NT2/D1 (cell line): Measurements from ENCODE around the gene SP140L.
"Not testable (repeated sequence)": the region's sequence is repeated elsewhere in the genome, so short reads cannot be mapped to it uniquely, and the experiment has no call there.

Experiments used
- DNase-seq: peaks from one replicate; pipeline ENCODE4 v3.0.0-alpha.2; 2011; ENCODE audit warnings: low read depth, low spot score
- H3K27me3 ChIP-seq: 2 replicates; pipeline ENCODE4 v1.6.0; 2011; ENCODE audit warnings: mild to moderate bottlenecking; ENCODE audit not compliant: insufficient read length, insufficient read depth
- H3K36me3 ChIP-seq: 2 replicates; pipeline ENCODE4 v1.6.1; 2011; ENCODE audit warnings: mild to moderate bottlenecking, low read length, mixed read lengths; ENCODE audit not compliant: insufficient read depth, insufficient read length
- H3K4me1 ChIP-seq: 2 replicates; pipeline ENCODE4 v1.5.1; 2011; ENCODE audit not compliant: insufficient read depth, insufficient read length
- H3K4me3 ChIP-seq: 2 replicates; pipeline ENCODE4 v1.5.1; 2011; ENCODE audit warnings: low read depth; ENCODE audit not compliant: insufficient read length
- H3K9ac ChIP-seq: 2 replicates; pipeline ENCODE4 v1.6.0; 2011; ENCODE audit warnings: low read depth; ENCODE audit not compliant: insufficient read length
- H3K9me3 ChIP-seq: 2 replicates; pipeline ENCODE4 v1.5.1; 2011; ENCODE audit warnings: mild to moderate bottlenecking, low read length; ENCODE audit not compliant: insufficient read depth
- SUZ12 ChIP-seq: IDR thresholded peaks from 2 replicates; pipeline ENCODE4 v1.6.1; 2011; ENCODE audit not compliant: insufficient read length, insufficient read depth; ENCODE audit errors: extremely low read depth
- YY1 ChIP-seq: IDR thresholded peaks from 2 replicates; pipeline ENCODE4 v1.6.1; 2011; ENCODE audit not compliant: insufficient read length, insufficient read depth
- ZNF274 ChIP-seq: IDR thresholded peaks from 2 replicates; pipeline ENCODE4 v1.6.1; 2011; ENCODE audit warnings: mild to moderate bottlenecking, low read depth, low read length

SP140L gene

GRCh38 chr2:230362030-230362691 lies 35.2 kb downstream of the SP140L start:
- no peak for DNase-seq
- peaks cover 39% of the 10 kb centered on the region for H3K36me3 ChIP-seq

DNA sequence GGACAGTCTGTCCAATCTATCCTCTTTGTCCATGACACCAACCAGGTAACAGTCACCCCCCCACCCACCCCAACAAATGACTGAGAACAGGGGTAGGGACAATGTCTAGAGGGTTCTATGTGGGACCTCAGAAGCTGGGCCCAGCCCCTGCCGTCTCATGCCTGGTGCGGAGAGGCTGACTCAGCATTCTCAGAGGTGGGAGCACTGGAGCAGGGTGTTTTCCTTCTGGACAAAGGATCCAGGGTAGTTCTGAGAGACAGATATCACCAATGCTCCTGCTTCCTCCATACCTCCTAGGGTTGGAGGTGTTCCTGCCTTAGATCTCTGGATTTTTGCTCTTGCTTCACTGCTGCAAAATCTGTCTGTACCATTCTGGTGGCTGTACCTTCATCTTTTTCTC lies 55.1 kb downstream of the SP140L start:
- Histone ChIP-seq H3K27me3 (no peaks in the 10 kb centered on the region), H3K36me3 (peaks cover 10% of the 10 kb centered on the region), H3K4me1 (no peaks in the 10 kb centered on the region), H3K4me3 (no peak overlapping the region), H3K9ac (no peak overlapping the region), H3K9me3 (no peaks in the 10 kb centered on the region)
- DNase-seq, result no peak
- TF ChIP-seq ZNF274, result no peak
- TF ChIP-seq YY1, result no peak
- no peak for TF ChIP-seq SUZ12

More at GRCh38 chr2:230362030-230362691, 35.2 kb downstream of the SP140L start:
- H3K4me1 ChIP-seq, result no peaks in the 10 kb centered on the region
- H3K27me3 ChIP-seq, result no peaks in the 10 kb centered on the region
- no peaks in the 10 kb centered on the region for H3K9me3 ChIP-seq
- TF ChIP-seq SUZ12 (no peak), ZNF274 (no peak), YY1 (no peak)
- H3K9ac ChIP-seq, result no peak overlapping the region
- H3K4me3 ChIP-seq, result no peak overlapping the region

DNA sequence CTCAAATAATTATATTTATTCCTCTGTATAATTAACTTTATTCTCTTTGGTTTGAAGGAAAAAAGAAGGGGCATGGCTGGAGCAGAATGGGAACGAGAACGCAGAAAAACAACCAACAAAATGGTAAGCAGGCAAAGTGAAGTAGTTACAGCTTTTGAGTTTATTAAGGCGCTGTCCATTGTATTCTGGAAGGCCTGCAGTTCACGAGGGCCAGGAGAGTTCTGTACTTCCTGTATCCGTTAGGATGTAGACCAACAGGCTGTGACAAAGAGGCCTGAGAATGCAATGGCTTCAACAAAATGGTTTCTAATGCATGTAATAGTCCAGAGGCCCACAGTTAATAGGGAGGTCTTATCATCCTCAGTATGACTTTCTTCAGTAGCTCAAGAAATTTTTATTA lies 56.5 kb downstream of the SP140L start:
- H3K9ac ChIP-seq, result no peak overlapping the region
- H3K4me1 ChIP-seq, result no peaks in the 10 kb centered on the region
- no peaks in the 10 kb centered on the region for H3K9me3 ChIP-seq
- TF ChIP-seq SUZ12 (no peak), YY1 (no peak), ZNF274 (no peak)
- DNase-seq, result no peak
- no peak overlapping the region for H3K4me3 ChIP-seq
- H3K36me3 ChIP-seq, result peaks cover 10% of the 10 kb centered on the region
- no peaks in the 10 kb centered on the region for H3K27me3 ChIP-seq

GRCh38 chr2:230384986-230385385 lies 58.0 kb downstream of the SP140L start:
- no peak for TF ChIP-seq ZNF274
- no peak for TF ChIP-seq SUZ12
- no peak for TF ChIP-seq YY1
- peaks cover 22% of the 10 kb centered on the region for H3K36me3 ChIP-seq
- no peaks in the 10 kb centered on the region for H3K9me3 ChIP-seq
- H3K4me3 ChIP-seq, result no peak overlapping the region
- H3K4me1 ChIP-seq, result no peaks in the 10 kb centered on the region
- DNase-seq, result no peak
- no peak overlapping the region for H3K9ac ChIP-seq
- no peaks in the 10 kb centered on the region for H3K27me3 ChIP-seq

DNA sequence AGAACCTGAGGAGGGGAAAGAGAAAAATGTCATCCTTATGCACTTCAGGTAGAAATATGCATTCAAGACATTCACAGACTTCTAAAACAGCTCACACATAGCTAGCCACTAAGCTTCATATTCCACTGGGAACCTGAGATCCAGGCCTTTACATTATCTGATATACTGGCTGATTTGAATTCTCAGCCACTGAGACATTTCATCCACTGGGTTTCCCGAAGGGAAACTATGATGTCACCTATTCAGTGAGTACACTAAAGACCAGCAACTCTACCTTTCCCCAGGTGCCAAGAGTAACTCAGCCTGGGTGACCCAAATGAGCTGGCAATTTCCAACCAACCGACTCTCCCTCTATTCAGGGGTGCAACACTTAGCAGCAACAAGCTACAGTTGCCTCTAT lies 67.3 kb downstream of the SP140L start:
- Histone ChIP-seq H3K36me3 (peaks cover 29% of the 10 kb centered on the region), H3K9me3 (peaks cover 6% of the 10 kb centered on the region; the same call in 1 of the 2 replicates), H3K4me3 (no peak overlapping the region), H3K9ac (no peak overlapping the region), H3K4me1 (no peaks in the 10 kb centered on the region), H3K27me3 (no peaks in the 10 kb centered on the region)
- TF ChIP-seq ZNF274 (no peak), YY1 (no peak), SUZ12 (no peak)
- no peak for DNase-seq

- not testable (repeated sequence) for DNase-seq
Measured at GRCh38 chr2:230398698-230399097, 71.7 kb downstream of the SP140L start.

GRCh38 chr2:230400041-230400440 lies 73.0 kb downstream of the SP140L start:
- H3K4me1 ChIP-seq, result no peaks in the 10 kb centered on the region
- H3K9me3 ChIP-seq, result peaks cover 6% of the 10 kb centered on the region; the same call in 1 of the 2 replicates
- peaks cover 21% of the 10 kb centered on the region for H3K36me3 ChIP-seq
- no peak overlapping the region for H3K9ac ChIP-seq
- H3K4me3 ChIP-seq, result no peak overlapping the region
- TF ChIP-seq ZNF274 (no peak), SUZ12 (no peak), YY1 (no peak)
- H3K27me3 ChIP-seq, result no peaks in the 10 kb centered on the region
- no peak for DNase-seq

More at GRCh38 chr2:230398698-230399097, 71.7 kb downstream of the SP140L start:
- peaks cover 17% of the 10 kb centered on the region for H3K36me3 ChIP-seq
- H3K4me3 ChIP-seq, H3K9me3 ChIP-seq, H3K27me3 ChIP-seq, H3K9ac ChIP-seq, H3K4me1 ChIP-seq: not testable (repeated sequence)

DNA sequence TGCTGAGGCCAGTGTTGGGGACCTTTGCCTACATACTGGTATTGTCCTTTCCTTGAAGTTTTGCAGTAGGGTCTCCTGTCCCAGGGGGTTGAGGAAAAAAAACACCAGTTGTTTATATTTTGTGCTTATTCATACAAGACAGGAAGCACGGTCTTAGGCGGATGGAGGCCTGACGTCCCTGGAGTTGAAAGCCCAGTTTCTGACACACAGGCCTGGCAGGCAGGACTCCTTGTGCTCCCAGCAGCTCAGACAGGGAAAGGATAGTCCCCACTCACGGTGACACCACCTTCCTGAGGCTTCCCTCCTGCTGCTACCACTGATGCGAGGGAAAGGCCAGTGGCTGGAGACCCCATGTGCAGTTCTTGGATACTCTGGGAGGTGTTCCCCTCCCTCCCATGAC lies 73.5 kb downstream of the SP140L start:
- TF ChIP-seq SUZ12, result no peak
- TF ChIP-seq YY1, result no peak
- no peak for TF ChIP-seq ZNF274
- Histone ChIP-seq H3K27me3 (no peaks in the 10 kb centered on the region), H3K9me3 (peaks cover 6% of the 10 kb centered on the region; the same call in 1 of the 2 replicates), H3K4me3 (no peak overlapping the region), H3K4me1 (no peaks in the 10 kb centered on the region), H3K9ac (no peak overlapping the region), H3K36me3 (peaks cover 25% of the 10 kb centered on the region)
- no peak for DNase-seq

- not testable (repeated sequence) for H3K4me3 ChIP-seq, H3K4me1 ChIP-seq, H3K27me3 ChIP-seq, H3K9ac ChIP-seq, H3K9me3 ChIP-seq, DNase-seq
- H3K36me3 ChIP-seq, result peaks cover 25% of the 10 kb centered on the region
Measured at GRCh38 chr2:230401026-230401425, 74.0 kb downstream of the SP140L start.
